OCI-LY3 (cell line): ENCODE data around the gene CRYBG1.

Experiments used
- CTCF ChIP-seq: fragments of 200-600, 300-600 bp; sonication (generic); IDR thresholded peaks from 2 replicates; pipeline ENCODE4 v1.5.1; 2014; ENCODE audit warnings: antibody characterized with exemption, low read length, low read depth
- EZH2phosphoT487 ChIP-seq: fragments of 200-600 bp; shearing (Covaris generic); IDR thresholded peaks from 2 replicates; pipeline ENCODE4 v1.6.1; 2018; ENCODE audit warnings: antibody characterized with exemption, mixed run types, low read depth

GRCh38 chr6:106381881-106382280 lies 21.4 kb downstream of the CRYBG1 start:
- TF ChIP-seq CTCF (no peak), EZH2phosphoT487 (no peak)
